Esophagus squamous epithelium (tissue), 5 donors: ENCODE results near the gene STXBP3. TPM values are rescaled to one million over a fixed set of nuclear protein-coding genes. Genes with fewer than 3 reads are reported as not detected.
A peak's percentile ranks its signal among the peaks of the same experiment; 100 is the strongest.

Source experiments
- DNase-seq: peaks from one replicate; lab custom pipeline; 2025; lab: John Stamatoyannopoulos, UW
- H3K27ac ChIP-seq, 4 donors: fragments of 200-600 bp; sonication (generic); one replicate each; pipeline ENCODE4 v1.5.1; 2016 to 2019; ENCODE audit warnings: mild to moderate bottlenecking in 1 of 4
- H3K27me3 ChIP-seq, 4 donors: fragments of 200-600 bp; sonication (generic); 1 replicate in 3 of 4; 2 replicates in 1 of 4; pipeline versions ENCODE4 v1.5.1 to v1.6.0; 2017 to 2021; ENCODE audit warnings: antibody characterized with exemption in 1 of 4
- H3K36me3 ChIP-seq, 3 donors: fragments of 200-600 bp; sonication (generic); one replicate each; pipeline ENCODE4 v1.5.1; 2016 to 2019
- H3K4me1 ChIP-seq, 3 donors: fragments of 200-600 bp; sonication (generic); one replicate each; pipeline ENCODE4 v1.5.1; 2017 to 2019
- H3K4me3 ChIP-seq, 4 donors: fragments of 200-600 bp; sonication (generic); 1 replicate in 3 of 4; 2 replicates in 1 of 4; pipeline ENCODE4 v1.5.1; 2016 to 2019; ENCODE audit warnings: mild to moderate bottlenecking in 2 of 4, moderate library complexity in 1 of 4
- H3K9me3 ChIP-seq, 3 donors: fragments of 200-600 bp; sonication (generic); one replicate each; pipeline ENCODE4 v1.5.1; 2016 to 2019
- CTCF ChIP-seq, 6 experiments: fragments of 450-650 bp in 4 of 6; fragments of 200-600 bp in 2 of 6; sonication (generic) in 2 of 6; IDR thresholded peaks; one replicate each; pipeline ENCODE4 v1.5.1; 2016 to 2019; ENCODE audit warnings: antibody characterized with exemption in 6 of 6, mild to moderate bottlenecking in 4 of 6, moderate library complexity in 4 of 6
- POLR2A ChIP-seq, 4 donors: fragments of 450-650 bp; IDR thresholded peaks; one replicate each; pipeline ENCODE4 v1.6.1; 2017; ENCODE audit warnings: antibody characterized with exemption in 4 of 4, mild to moderate bottlenecking in 4 of 4, moderate library complexity in 3 of 4
- WGBS, 2 donors: methylation state at CpG; one replicate each; pipeline ENCODE4 v1.1.5; 2018; 5-methylcytosine and 5-hydroxymethylcytosine counted together
- intact Hi-C: fragments of 100-400 bp; cut with DNase I; formaldehyde crosslinking; loops from one replicate; pipeline ENCODE4 v1.15.0; 2022
- total RNA-seq, 4 donors: library from RNA; depleted of rRNA; stranded (reverse); fragments of >200 nt; gene quantifications; one replicate each; pipeline ENCODE4 v1.1.0, GENCODE V29; 2016
- donor health status: DM: yes; HTN: yes; CAD: no.

STXBP3 gene
- total RNA-seq, 4 donors from 2014 or later, result 31.3 to 79.9 (median 45.3) TPM

GRCh38 chr1:108747898-108748297 lies 1.4 kb downstream of the STXBP3 start:
- Histone ChIP-seq H3K36me3 (peaks cover 0 to 11% (median 0%) of the 10 kb centered on the region in 3 donors), H3K4me1 (peaks cover 5 to 51% (median 15%) of the 10 kb centered on the region in 3 donors), H3K9me3 (no peaks in the 10 kb centered on the region), H3K27ac (peak overlapping the region in 3 of 4 donors; percentile 97 to 98 (median 97)), H3K4me3 (peak overlapping the region in 3 of 4 donors; percentile 74 to 99 (median 92)), H3K27me3 (no peaks in the 10 kb centered on the region)
- intact Hi-C loops, result no loop called here
- no peak for TF ChIP-seq POLR2A (IDR thresholded peaks at IDR 0.05)
- no peak for DNase-seq
- WGBS, 2 donors, result 67 to 69% methylated on average over 3 of the region's 3 CpGs

- WGBS, 2 donors, result 26 to 54% methylated on average over 4 of the region's 4 CpGs
- intact Hi-C loops, result no loop called here
- no peak for DNase-seq
Measured at GRCh38 chr1:108749081-108749480, 2.6 kb downstream of the STXBP3 start.

GRCh38 chr1:108750476-108751181 lies 4.2 kb downstream of the STXBP3 start:
- intact Hi-C loops, result no loop called here
- H3K9me3 ChIP-seq, result no peaks in the 10 kb centered on the region
- peaks cover 0 to 38% (median 0%) of the 10 kb centered on the region in 3 donors for H3K36me3 ChIP-seq
- no peak for TF ChIP-seq CTCF (IDR thresholded peaks at IDR 0.05)
- no peak for TF ChIP-seq POLR2A (IDR thresholded peaks at IDR 0.05)
- no peak overlapping the region for H3K4me3 ChIP-seq
- no peaks in the 10 kb centered on the region for H3K27me3 ChIP-seq
- no peak for DNase-seq
- H3K4me1 ChIP-seq, result peaks cover 5 to 51% (median 15%) of the 10 kb centered on the region in 3 donors
- no peak overlapping the region for H3K27ac ChIP-seq
- WGBS, 2 donors, result 25 to 47% methylated on average over 1 of the region's 1 CpG

More at GRCh38 chr1:108749081-108749480, 2.6 kb downstream of the STXBP3 start:
- Histone ChIP-seq H3K9me3 (no peaks in the 10 kb centered on the region), H3K27me3 (no peaks in the 10 kb centered on the region), H3K27ac (peak overlapping the region in 3 of 4 donors; percentile 16 to 48 (median 40)), H3K4me1 (peaks cover 5 to 51% (median 15%) of the 10 kb centered on the region in 3 donors), H3K36me3 (peaks cover 0 to 23% (median 0%) of the 10 kb centered on the region in 3 donors), H3K4me3 (no peak overlapping the region)
- TF ChIP-seq CTCF (IDR thresholded peaks at IDR 0.05), result no peak
- no peak for TF ChIP-seq POLR2A (IDR thresholded peaks at IDR 0.05)

GRCh38 chr1:108753363-108753762 lies 6.9 kb downstream of the STXBP3 start:
- intact Hi-C loops, result no loop called here
- H3K27ac ChIP-seq, result no peak overlapping the region
- peaks cover 0 to 64% (median 0%) of the 10 kb centered on the region in 3 donors for H3K36me3 ChIP-seq
- TF ChIP-seq CTCF (IDR thresholded peaks at IDR 0.05) (no peak), POLR2A (IDR thresholded peaks at IDR 0.05) (no peak)
- WGBS, 2 donors, result 64 to 70% methylated on average over 3 of the region's 3 CpGs
- no peak for DNase-seq
- no peaks in the 10 kb centered on the region for H3K27me3 ChIP-seq
- no peak overlapping the region for H3K4me3 ChIP-seq
- peaks cover 4 to 38% (median 11%) of the 10 kb centered on the region in 3 donors for H3K4me1 ChIP-seq
- H3K9me3 ChIP-seq, result no peaks in the 10 kb centered on the region

GRCh38 chr1:108758796-108759195 lies 12.3 kb downstream of the STXBP3 start:
- DNase-seq, result no peak
- no peaks in the 10 kb centered on the region for H3K4me1 ChIP-seq
- TF ChIP-seq POLR2A (IDR thresholded peaks at IDR 0.05) (no peak), CTCF (IDR thresholded peaks at IDR 0.05) (no peak)
- intact Hi-C loops, result no loop called here
- H3K4me3 ChIP-seq, result no peak overlapping the region
- H3K9me3 ChIP-seq, result no peaks in the 10 kb centered on the region
- H3K27ac ChIP-seq, result no peak overlapping the region
- peaks cover 4 to 97% (median 11%) of the 10 kb centered on the region in 3 donors for H3K36me3 ChIP-seq
- H3K27me3 ChIP-seq, result no peaks in the 10 kb centered on the region
